HepG2 (cell line): ENCODE data around the gene CHCHD1. TPM values are rescaled to one million over a fixed set of nuclear protein-coding genes. Genes with fewer than 3 reads are reported as not detected.

Experiments
- CEBPB ChIP-seq: IDR thresholded peaks from 2 replicates; pipeline ENCODE4 v1.6.1; 2011; ENCODE audit warnings: low read depth, low read length, improper control_type of control experiment, borderline replicate concordance
- FLYWCH1 ChIP-seq: sonication (generic); formaldehyde crosslinking; IDR thresholded peaks from 2 replicates; pipeline ENCODE4 v1.8.1; 2023; ENCODE audit warnings: mild to moderate bottlenecking, missing genetic modification reagents
- GLI4 ChIP-seq: sonication (generic); formaldehyde crosslinking; IDR thresholded peaks from 2 replicates; pipeline ENCODE4 v1.5.1; 2020; ENCODE audit warnings: missing genetic modification reagents, mild to moderate bottlenecking, moderate library complexity, borderline replicate concordance
- GRHL1 ChIP-seq: sonication (generic); formaldehyde crosslinking; conservative IDR thresholded peaks from 2 replicates; pipeline ENCODE4 v1.8.0; 2022; ENCODE audit warnings: missing genetic modification reagents
- GZF1 ChIP-seq: sonication (generic); formaldehyde crosslinking; IDR thresholded peaks from 2 replicates; pipeline ENCODE4 v1.5.1; 2020; ENCODE audit warnings: mild to moderate bottlenecking, missing genetic modification reagents
- HMGXB3 ChIP-seq: sonication (generic); formaldehyde crosslinking; IDR thresholded peaks from 2 replicates; pipeline ENCODE4 v1.4.0; 2020; ENCODE audit warnings: missing genetic modification reagents, borderline replicate concordance
- JARID2 ChIP-seq: sonication (generic); formaldehyde crosslinking; IDR thresholded peaks from 2 replicates; pipeline ENCODE4 v1.8.1; 2023; ENCODE audit warnings: missing genetic modification reagents, inconsistent platforms; ENCODE audit not compliant: insufficient replicate concordance
- MBNL3 ChIP-seq: fragments of 250-450 bp; sonication (Bioruptor Pico); conservative IDR thresholded peaks from 2 replicates; pipeline ENCODE4 v1.8.0; 2022; ENCODE audit warnings: mild to moderate bottlenecking, inconsistent platforms
- RBM39 ChIP-seq: fragments of 200-400 bp; formaldehyde crosslinking; IDR thresholded peaks from one replicate; pipeline ENCODE4 v1.6.1; 2018; ENCODE audit warnings: antibody characterized with exemption, mild to moderate bottlenecking, low read depth, low read length; ENCODE audit not compliant: poor library complexity, severe bottlenecking
- TAF1 ChIP-seq: sonication (generic); formaldehyde crosslinking; IDR thresholded peaks from 2 replicates; pipeline ENCODE4 v1.4.0; 2020; ENCODE audit warnings: missing genetic modification reagents
- TEAD2 ChIP-seq: sonication (generic); formaldehyde crosslinking; IDR thresholded peaks from 2 replicates; pipeline ENCODE4 v1.9.0; 2021; ENCODE audit warnings: missing genetic modification reagents
- ZBTB21 ChIP-seq: sonication (generic); formaldehyde crosslinking; IDR thresholded peaks from 2 replicates; pipeline ENCODE4 v1.4.0; 2020; ENCODE audit warnings: missing genetic modification reagents
- ZBTB7A ChIP-seq: sonication (generic); formaldehyde crosslinking; IDR thresholded peaks from 2 replicates; pipeline ENCODE4 v1.8.0; 2022; ENCODE audit warnings: mild to moderate bottlenecking, missing genetic modification reagents
- ZFP41 ChIP-seq: sonication (generic); formaldehyde crosslinking; IDR thresholded peaks from 2 replicates; pipeline ENCODE4 v1.4.0; 2020; ENCODE audit warnings: mild to moderate bottlenecking, missing genetic modification reagents, borderline replicate concordance
- ZNF264 ChIP-seq: sonication (generic); formaldehyde crosslinking; IDR thresholded peaks from 2 replicates; pipeline ENCODE4 v1.4.0; 2020; ENCODE audit warnings: missing genetic modification reagents
- ZNF503 ChIP-seq: sonication (generic); formaldehyde crosslinking; IDR thresholded peaks from 2 replicates; pipeline ENCODE4 v1.4.0; 2020; ENCODE audit warnings: missing genetic modification reagents
- ZNF547 ChIP-seq: sonication (generic); formaldehyde crosslinking; IDR thresholded peaks from 2 replicates; pipeline ENCODE4 v1.5.1; 2020; ENCODE audit warnings: mild to moderate bottlenecking, missing genetic modification reagents
- ZNF570 ChIP-seq: sonication (generic); formaldehyde crosslinking; IDR thresholded peaks from 2 replicates; pipeline ENCODE4 v1.4.0; 2020; ENCODE audit warnings: mild to moderate bottlenecking, missing genetic modification reagents, borderline replicate concordance
- ZNF674 ChIP-seq: sonication (generic); formaldehyde crosslinking; IDR thresholded peaks from 2 replicates; pipeline ENCODE4 v1.5.0; 2020; ENCODE audit warnings: low read depth, mild to moderate bottlenecking, missing genetic modification reagents
- ZSCAN5A ChIP-seq: sonication (generic); formaldehyde crosslinking; IDR thresholded peaks from 2 replicates; pipeline ENCODE4 v1.8.0; 2022; ENCODE audit warnings: mild to moderate bottlenecking, missing genetic modification reagents, borderline replicate concordance
- polyA plus RNA-seq, 8 experiments: library from polyadenylated mRNA; depleted of rRNA in 3 of 8; stranded (reverse) in 7 of 8; unstranded in 1 of 8; fragments of >200 nt; fragmentation: Illumina TruSeq in 4 of 8; extraction: Trizol in 4 of 8; gene quantifications; 2 replicates each; pipeline versions ENCODE4 v1.2.1 to v1.2.3, GENCODE V29; 2011 to 2016; ENCODE audit warnings: low read depth in 4 of 8, missing spikeins in 1 of 8, mixed read lengths in 1 of 8; ENCODE audit not compliant: insufficient read depth in 1 of 8
- total RNA-seq, 5 experiments: library from RNA; depleted of rRNA; stranded (reverse); fragments of >200 nt; fragmentation: Illumina TruSeq; extraction: Trizol; gene quantifications; 2 replicates each; pipeline ENCODE4 v1.2.3, GENCODE V29; 2016; ENCODE audit warnings: low read depth in 1 of 5

The CHCHD1 gene
- total and polyA plus RNA-seq, 2 of the 13 experiments (the other 11 are each of a cell fraction or from before 2014, with no cell fraction given) = 36.9 to 71.2 TPM

- TF ChIP-seq GZF1 (CRISPR knock-in tag) (no peak; the same call in 1 of the 2 replicates), HMGXB3 (CRISPR knock-in tag) (no peak), ZFP41 (CRISPR knock-in tag) (no peak), JARID2 (no peak), ZBTB7A (CRISPR knock-in tag) (no peak), ZSCAN5A (peak; percentile 33; the same call in 1 of the 2 replicates), MBNL3 (CRISPR knock-in tag) (no peak), CEBPB (no peak), TEAD2 (no peak), ZNF570 (no peak), GLI4 (CRISPR knock-in tag) (no peak), FLYWCH1 (no peak), ZNF264 (CRISPR knock-in tag) (no peak), RBM39 (peak; percentile 87), GRHL1 (CRISPR knock-in tag) (no peak), TAF1 (CRISPR knock-in tag) (peak; percentile 92), ZBTB21 (CRISPR knock-in tag) (peak; percentile 98), ZNF503 (CRISPR knock-in tag) (no peak), ZNF547 (CRISPR knock-in tag) (no peak), ZNF674 (CRISPR knock-in tag) (no peak)
Observed at GRCh38 chr10:73743905-73744663, 37.8 kb upstream of the CHCHD1 start, which contains the start of gene SEC24C (continued).
